ENCODE results near the gene UFSP1.
"Not testable (repeated sequence)": the region's sequence is repeated elsewhere in the genome, so short reads cannot be mapped to it uniquely, and the experiment has no call there.

UFSP1 gene

DNA sequence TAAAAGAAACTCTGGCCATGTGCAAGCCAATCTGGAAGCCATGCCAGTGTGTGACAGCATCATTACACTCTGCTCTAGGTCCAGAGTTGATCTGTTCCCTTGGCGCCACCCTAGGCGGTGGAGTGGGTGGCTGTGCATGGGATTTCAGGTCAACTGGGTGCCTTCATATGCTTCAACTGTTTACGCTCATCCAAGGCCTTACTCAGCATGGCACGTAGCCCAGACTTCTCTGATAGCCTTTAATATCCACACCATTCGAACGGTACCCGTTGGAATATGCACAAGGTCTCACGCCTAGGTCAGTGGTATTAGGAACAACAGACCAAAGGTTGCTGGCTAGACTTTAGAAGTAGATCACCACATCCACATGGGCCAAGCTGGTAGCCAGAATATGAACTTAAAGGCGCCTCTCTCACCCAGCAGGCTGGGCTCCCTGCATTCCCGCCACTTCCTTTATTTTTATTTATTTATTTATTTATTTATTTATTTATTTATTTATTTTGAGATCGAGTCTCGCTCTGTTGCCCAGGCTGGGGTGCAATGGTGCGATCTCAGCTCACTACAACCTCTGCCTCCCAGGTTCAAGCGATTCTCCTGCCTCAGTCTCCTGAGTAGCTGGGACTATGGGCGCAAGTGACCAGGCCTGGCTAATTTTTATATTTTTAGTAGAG is 24.8 kb upstream of the UFSP1 start:
- DNase-seq: no peak
- no peak overlapping the region for H3K4me3 ChIP-seq (ENCODE audit: insufficient read depth, low read depth, low read length, poor library complexity, severe bottlenecking)
- H3K4me1 ChIP-seq (ENCODE audit: control insufficient read depth, insufficient read depth, low read length, poor library complexity, severe bottlenecking): no peaks in the 10 kb centered on the region
- H3K9me3 ChIP-seq (ENCODE audit: control insufficient read depth, low read length): no peaks in the 10 kb centered on the region
- no peaks in the 10 kb centered on the region for H3K27me3 ChIP-seq (replicated peaks; ENCODE audit: control insufficient read depth, insufficient read depth, low read length, poor library complexity, severe bottlenecking)
- H3K27ac ChIP-seq (ENCODE audit: insufficient read depth, low read length, poor library complexity, severe bottlenecking): no peak overlapping the region
- no peaks in the 10 kb centered on the region for H3K36me3 ChIP-seq (ENCODE audit: control insufficient read depth, insufficient read depth, low read length)

- Histone ChIP-seq H3K9me3 (ENCODE audit: control insufficient read depth, low read length) (no peaks in the 10 kb centered on the region), H3K4me3 (ENCODE audit: insufficient read depth, low read depth, low read length, poor library complexity, severe bottlenecking) (no peak overlapping the region), H3K4me1 (ENCODE audit: control insufficient read depth, insufficient read depth, low read length, poor library complexity, severe bottlenecking) (no peaks in the 10 kb centered on the region), H3K27ac (ENCODE audit: insufficient read depth, low read length, poor library complexity, severe bottlenecking) (no peak overlapping the region), H3K36me3 (ENCODE audit: control insufficient read depth, insufficient read depth, low read length) (no peaks in the 10 kb centered on the region), H3K27me3 (replicated peaks; ENCODE audit: control insufficient read depth, insufficient read depth, low read length, poor library complexity, severe bottlenecking) (no peaks in the 10 kb centered on the region)
- DNase-seq: no peak
These were observed 22.0 kb upstream of the UFSP1 start for GRCh38 chr7:100911484-100911883.

DNA sequence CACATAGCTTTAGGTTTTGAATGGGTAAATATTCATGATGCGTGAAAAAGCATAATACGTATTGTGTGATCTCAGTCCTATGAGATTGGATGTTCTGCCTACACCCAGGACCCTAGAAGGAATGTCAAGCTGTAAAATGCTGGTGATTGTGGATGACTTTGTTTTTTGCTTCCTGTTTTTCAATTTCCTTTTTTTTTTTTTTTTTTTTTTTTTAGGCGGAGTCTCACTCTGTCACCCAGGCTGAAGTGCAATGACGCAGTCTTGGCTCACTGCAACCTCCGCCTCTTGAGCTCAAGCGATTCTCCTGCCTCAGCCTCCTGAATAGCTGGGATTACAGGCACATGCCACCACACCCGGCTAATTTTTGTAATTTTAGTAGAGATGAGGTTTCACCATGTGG is 20.9 kb upstream of the UFSP1 start:
- not testable (repeated sequence) for H3K36me3 ChIP-seq (ENCODE audit: control insufficient read depth, insufficient read depth, low read length); H3K4me3 ChIP-seq (ENCODE audit: insufficient read depth, low read depth, low read length, poor library complexity, severe bottlenecking); DNase-seq; H3K4me1 ChIP-seq (ENCODE audit: control insufficient read depth, insufficient read depth, low read length, poor library complexity, severe bottlenecking); H3K27ac ChIP-seq (ENCODE audit: insufficient read depth, low read length, poor library complexity, severe bottlenecking); H3K9me3 ChIP-seq (ENCODE audit: control insufficient read depth, low read length); H3K27me3 ChIP-seq (replicated peaks; ENCODE audit: control insufficient read depth, insufficient read depth, low read length, poor library complexity, severe bottlenecking)

GRCh38 chr7:100908512-100908911 is 19.0 kb upstream of the UFSP1 start:
- no peaks in the 10 kb centered on the region for H3K4me1 ChIP-seq (ENCODE audit: control insufficient read depth, insufficient read depth, low read length, poor library complexity, severe bottlenecking)
- H3K27me3 ChIP-seq (replicated peaks; ENCODE audit: control insufficient read depth, insufficient read depth, low read length, poor library complexity, severe bottlenecking): no peaks in the 10 kb centered on the region
- H3K36me3 ChIP-seq (ENCODE audit: control insufficient read depth, insufficient read depth, low read length): no peaks in the 10 kb centered on the region
- no peak overlapping the region for H3K4me3 ChIP-seq (ENCODE audit: insufficient read depth, low read depth, low read length, poor library complexity, severe bottlenecking)
- no peaks in the 10 kb centered on the region for H3K9me3 ChIP-seq (ENCODE audit: control insufficient read depth, low read length)
- H3K27ac ChIP-seq (ENCODE audit: insufficient read depth, low read length, poor library complexity, severe bottlenecking): no peak overlapping the region
- DNase-seq: no peak

DNA sequence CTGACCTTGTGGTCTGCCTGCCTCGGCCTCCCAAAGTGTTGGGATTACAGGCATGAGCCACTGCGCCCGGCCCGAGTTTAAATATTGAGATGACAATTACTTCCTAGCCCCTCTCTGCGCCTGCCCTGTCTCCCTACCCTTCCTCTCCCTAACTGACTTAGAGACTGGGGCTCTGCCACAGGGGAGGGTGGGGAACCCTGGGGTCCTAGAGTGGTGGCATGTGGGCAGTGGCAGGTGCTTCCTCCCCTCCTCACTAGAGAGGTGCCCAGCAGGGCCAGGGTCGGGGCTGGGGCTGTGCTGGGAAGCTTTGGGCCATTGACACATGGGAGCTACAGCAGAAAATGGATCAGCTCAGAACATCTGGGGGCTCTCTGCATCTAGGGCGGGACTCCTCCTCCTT is 13.1 kb upstream of the UFSP1 start:
- Histone ChIP-seq H3K27me3 (replicated peaks; ENCODE audit: control insufficient read depth, insufficient read depth, low read length, poor library complexity, severe bottlenecking) (peaks cover 3% of the 10 kb centered on the region), H3K4me3 (ENCODE audit: insufficient read depth, low read depth, low read length, poor library complexity, severe bottlenecking) (no peak overlapping the region), H3K36me3 (ENCODE audit: control insufficient read depth, insufficient read depth, low read length) (no peaks in the 10 kb centered on the region), H3K27ac (ENCODE audit: insufficient read depth, low read length, poor library complexity, severe bottlenecking) (no peak overlapping the region), H3K9me3 (ENCODE audit: control insufficient read depth, low read length) (no peaks in the 10 kb centered on the region), H3K4me1 (ENCODE audit: control insufficient read depth, insufficient read depth, low read length, poor library complexity, severe bottlenecking) (no peaks in the 10 kb centered on the region)
- DNase-seq: no peak

GRCh38 chr7:100901921-100902332 is 12.4 kb upstream of the UFSP1 start:
- Histone ChIP-seq H3K4me3 (ENCODE audit: insufficient read depth, low read depth, low read length, poor library complexity, severe bottlenecking) (no peak overlapping the region), H3K4me1 (ENCODE audit: control insufficient read depth, insufficient read depth, low read length, poor library complexity, severe bottlenecking) (peaks cover 4% of the 10 kb centered on the region), H3K27me3 (replicated peaks; ENCODE audit: control insufficient read depth, insufficient read depth, low read length, poor library complexity, severe bottlenecking) (peaks cover 10% of the 10 kb centered on the region), H3K9me3 (ENCODE audit: control insufficient read depth, low read length) (no peaks in the 10 kb centered on the region), H3K36me3 (ENCODE audit: control insufficient read depth, insufficient read depth, low read length) (no peaks in the 10 kb centered on the region), H3K27ac (ENCODE audit: insufficient read depth, low read length, poor library complexity, severe bottlenecking) (no peak overlapping the region)
- no peak for DNase-seq

- Histone ChIP-seq H3K9me3 (ENCODE audit: control insufficient read depth, low read length) (no peaks in the 10 kb centered on the region), H3K4me1 (ENCODE audit: control insufficient read depth, insufficient read depth, low read length, poor library complexity, severe bottlenecking) (peaks cover 11% of the 10 kb centered on the region), H3K27ac (ENCODE audit: insufficient read depth, low read length, poor library complexity, severe bottlenecking) (no peak overlapping the region), H3K27me3 (replicated peaks; ENCODE audit: control insufficient read depth, insufficient read depth, low read length, poor library complexity, severe bottlenecking) (peaks cover 17% of the 10 kb centered on the region), H3K36me3 (ENCODE audit: control insufficient read depth, insufficient read depth, low read length) (no peaks in the 10 kb centered on the region), H3K4me3 (ENCODE audit: insufficient read depth, low read depth, low read length, poor library complexity, severe bottlenecking) (no peak overlapping the region)
- DNase-seq: no peak
These were observed 11.5 kb upstream of the UFSP1 start for GRCh38 chr7:100900978-100901377.

- H3K27ac ChIP-seq (ENCODE audit: insufficient read depth, low read length, poor library complexity, severe bottlenecking): no peak overlapping the region
- H3K4me3 ChIP-seq (ENCODE audit: insufficient read depth, low read depth, low read length, poor library complexity, severe bottlenecking): no peak overlapping the region
- DNase-seq: no peak
- peaks cover 29% of the 10 kb centered on the region for H3K27me3 ChIP-seq (replicated peaks; ENCODE audit: control insufficient read depth, insufficient read depth, low read length, poor library complexity, severe bottlenecking)
- H3K4me1 ChIP-seq (ENCODE audit: control insufficient read depth, insufficient read depth, low read length, poor library complexity, severe bottlenecking): peaks cover 22% of the 10 kb centered on the region
- no peaks in the 10 kb centered on the region for H3K9me3 ChIP-seq (ENCODE audit: control insufficient read depth, low read length)
- H3K36me3 ChIP-seq (ENCODE audit: control insufficient read depth, insufficient read depth, low read length): no peaks in the 10 kb centered on the region
These were observed 9.9 kb upstream of the UFSP1 start for GRCh38 chr7:100899432-100899831.

DNA sequence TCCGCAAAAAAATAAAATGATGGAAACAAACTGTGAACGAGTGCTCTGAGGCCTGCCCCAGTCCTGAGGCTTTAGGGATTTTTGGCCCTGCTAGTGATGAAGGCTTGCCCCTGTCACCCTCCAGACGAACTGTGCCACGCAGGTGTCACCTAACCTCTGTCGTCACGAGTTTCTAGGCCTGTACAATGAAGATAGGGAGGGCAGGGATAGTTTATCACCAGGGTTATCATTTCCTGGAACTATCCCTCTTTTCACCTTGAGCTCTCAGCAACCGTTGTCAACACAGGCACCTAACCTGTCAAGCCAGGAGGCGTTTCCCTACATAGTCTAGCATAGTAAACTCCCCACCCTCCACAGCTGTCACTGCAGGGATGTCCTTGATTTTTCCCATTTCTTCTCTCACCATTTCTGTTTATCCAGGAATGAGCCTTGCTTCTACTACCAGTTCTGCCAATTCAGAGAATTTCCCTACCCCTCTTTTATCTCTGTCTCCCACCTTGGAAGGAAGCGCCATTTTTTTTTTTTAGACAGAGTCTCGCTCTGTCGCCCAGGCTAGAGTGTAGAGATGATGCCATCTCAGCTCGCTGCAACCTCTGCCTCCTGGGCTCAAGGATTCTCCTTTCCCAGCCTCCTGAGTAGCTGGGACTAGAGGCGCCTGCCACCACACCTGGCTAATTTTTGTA is 8.4 kb upstream of the UFSP1 start:
- peaks cover 22% of the 10 kb centered on the region for H3K4me1 ChIP-seq (ENCODE audit: control insufficient read depth, insufficient read depth, low read length, poor library complexity, severe bottlenecking)
- H3K27ac ChIP-seq (ENCODE audit: insufficient read depth, low read length, poor library complexity, severe bottlenecking): no peak overlapping the region
- no peaks in the 10 kb centered on the region for H3K9me3 ChIP-seq (ENCODE audit: control insufficient read depth, low read length)
- H3K36me3 ChIP-seq (ENCODE audit: control insufficient read depth, insufficient read depth, low read length): no peaks in the 10 kb centered on the region
- no peak for DNase-seq
- no peak overlapping the region for H3K4me3 ChIP-seq (ENCODE audit: insufficient read depth, low read depth, low read length, poor library complexity, severe bottlenecking)
- peaks cover 29% of the 10 kb centered on the region for H3K27me3 ChIP-seq (replicated peaks; ENCODE audit: control insufficient read depth, insufficient read depth, low read length, poor library complexity, severe bottlenecking)

DNA sequence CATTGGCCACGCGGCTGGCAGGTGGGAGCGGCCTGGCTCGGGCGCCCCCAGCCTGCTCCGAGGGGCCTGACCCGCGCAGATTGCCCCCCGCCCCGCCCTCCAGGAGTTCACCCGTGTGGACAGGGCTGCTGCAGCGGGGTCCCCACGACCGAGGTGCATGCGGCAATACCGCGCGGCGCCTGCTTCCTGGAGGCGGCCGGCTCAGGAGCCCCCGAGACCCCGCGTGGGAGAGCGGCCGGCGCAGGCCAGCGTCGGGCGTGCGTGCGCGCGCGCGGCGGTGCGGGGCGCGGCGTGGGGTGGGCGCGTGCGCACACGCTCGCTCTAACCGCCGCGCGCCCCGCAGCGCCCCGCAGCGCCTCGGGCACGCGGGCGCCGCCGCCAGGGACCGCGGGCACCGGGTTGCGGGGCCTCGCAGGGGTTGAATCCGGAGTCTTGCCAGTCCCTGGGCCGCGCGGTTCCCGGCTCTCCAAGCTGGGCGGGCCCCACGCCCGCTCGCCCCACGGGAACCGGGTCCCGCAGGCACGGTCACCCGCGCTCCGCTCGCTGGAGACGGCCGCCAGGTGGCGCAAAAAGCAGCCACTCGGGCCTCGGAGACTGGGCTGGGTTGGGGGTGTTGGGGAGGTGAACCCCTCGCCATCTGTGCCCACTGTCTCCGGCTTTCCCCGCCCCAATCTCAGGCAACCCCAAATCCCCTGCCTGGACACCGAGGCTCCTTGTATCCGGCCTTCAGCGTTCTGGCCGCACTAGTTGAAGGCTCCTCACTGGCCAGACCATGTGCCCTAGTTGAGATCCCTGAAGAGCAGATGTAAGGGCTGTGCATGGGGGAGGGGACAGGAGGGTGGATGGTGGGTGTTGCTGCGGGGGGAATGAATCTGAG is 7.5 kb upstream of the UFSP1 start:
- peak; percentile 36 to 47 (median 38) for DNase-seq
- Histone ChIP-seq H3K27me3 (replicated peaks; ENCODE audit: control insufficient read depth, insufficient read depth, low read length, poor library complexity, severe bottlenecking) (peaks cover 32% of the 10 kb centered on the region), H3K4me1 (ENCODE audit: control insufficient read depth, insufficient read depth, low read length, poor library complexity, severe bottlenecking) (peaks cover 22% of the 10 kb centered on the region), H3K36me3 (ENCODE audit: control insufficient read depth, insufficient read depth, low read length) (no peaks in the 10 kb centered on the region), H3K4me3 (ENCODE audit: insufficient read depth, low read depth, low read length, poor library complexity, severe bottlenecking) (peak overlapping the region; percentile 36), H3K9me3 (ENCODE audit: control insufficient read depth, low read length) (no peaks in the 10 kb centered on the region), H3K27ac (ENCODE audit: insufficient read depth, low read length, poor library complexity, severe bottlenecking) (no peak overlapping the region)

Measured in effector memory CD4-positive, alpha-beta T cell (primary cell).